ACC112 (cell line): ENCODE data around the gene ZFYVE9.

Source experiments
- H2AFZ ChIP-seq: fragments of 200-600 bp; sonication (generic); one replicate; pipeline ENCODE4 v1.6.0; 2017; ENCODE audit warnings: antibody characterized with exemption, low read length; ENCODE audit not compliant: unreplicated experiment
- H3K27ac ChIP-seq: fragments of 200-600 bp; sonication (generic); 2 replicates; pipeline ENCODE4 v1.5.1; 2014; ENCODE audit warnings: low read depth, mild to moderate bottlenecking, antibody characterized with exemption, low read length, moderate library complexity
- H3K27me3 ChIP-seq: fragments of 200-600 bp; sonication (generic); 2 replicates; pipeline ENCODE4 v1.6.1; 2014; ENCODE audit warnings: mild to moderate bottlenecking, antibody characterized with exemption, low read length, moderate library complexity, mixed read lengths; ENCODE audit not compliant: insufficient read depth
- H3K36me3 ChIP-seq: fragments of 200-600 bp; sonication (generic); 2 replicates; pipeline ENCODE4 v1.6.1; 2016; ENCODE audit warnings: mild to moderate bottlenecking, antibody characterized with exemption, low read length, moderate library complexity, mixed read lengths; ENCODE audit not compliant: insufficient read depth
- H3K4me1 ChIP-seq: fragments of 200-600 bp; sonication (generic); one replicate; pipeline ENCODE4 v1.6.1; 2016; ENCODE audit warnings: low read length, mixed read lengths; ENCODE audit not compliant: insufficient read depth, unreplicated experiment, control insufficient read depth
- H3K4me3 ChIP-seq: fragments of 200-600 bp; sonication (generic); 2 replicates; pipeline ENCODE4 v1.5.1; 2014; ENCODE audit warnings: mild to moderate bottlenecking, low read depth, low read length
- H3K79me2 ChIP-seq: fragments of 200-600 bp; sonication (generic); one replicate; pipeline ENCODE4 v1.6.0; 2016; ENCODE audit warnings: low read length; ENCODE audit not compliant: control insufficient read depth, unreplicated experiment, insufficient read depth

Gene ZFYVE9

GRCh38 chr1:52153010-52153409 is 11.1 kb downstream of the ZFYVE9 start:
- Histone ChIP-seq H3K79me2 (peaks cover 15% of the 10 kb centered on the region), H2AFZ (no peak overlapping the region), H3K27ac (no peak overlapping the region)

GRCh38 chr1:52153898-52154297 is 12.0 kb downstream of the ZFYVE9 start:
- H3K36me3 ChIP-seq = no peaks in the 10 kb centered on the region
- no peak overlapping the region for H2AFZ ChIP-seq
- H3K79me2 ChIP-seq = peaks cover 18% of the 10 kb centered on the region
- H3K27me3 ChIP-seq = no peaks in the 10 kb centered on the region
- H3K4me3 ChIP-seq = no peak overlapping the region
- H3K4me1 ChIP-seq = peaks cover under 1% of the 10 kb centered on the region
- no peak overlapping the region for H3K27ac ChIP-seq

More at GRCh38 chr1:52153010-52153409, 11.1 kb downstream of the ZFYVE9 start:
- Histone ChIP-seq H3K4me3 (no peak overlapping the region), H3K4me1 (no peaks in the 10 kb centered on the region), H3K36me3 (no peaks in the 10 kb centered on the region), H3K27me3 (no peaks in the 10 kb centered on the region)

GRCh38 chr1:52156460-52156859 is 14.6 kb downstream of the ZFYVE9 start:
- no peak overlapping the region for H3K27ac ChIP-seq
- H3K4me1 ChIP-seq = peaks cover 10% of the 10 kb centered on the region
- peaks cover 18% of the 10 kb centered on the region for H3K79me2 ChIP-seq
- no peak overlapping the region for H3K4me3 ChIP-seq
- no peak overlapping the region for H2AFZ ChIP-seq
- no peaks in the 10 kb centered on the region for H3K27me3 ChIP-seq
- no peaks in the 10 kb centered on the region for H3K36me3 ChIP-seq

- Histone ChIP-seq H3K4me1 (peaks cover 10% of the 10 kb centered on the region), H3K27ac (no peak overlapping the region), H3K27me3 (no peaks in the 10 kb centered on the region), H3K79me2 (peaks cover 18% of the 10 kb centered on the region), H3K36me3 (no peaks in the 10 kb centered on the region), H2AFZ (no peak overlapping the region), H3K4me3 (no peak overlapping the region)
These were observed 15.7 kb downstream of the ZFYVE9 start for GRCh38 chr1:52157582-52157981.

- peaks cover 18% of the 10 kb centered on the region for H3K79me2 ChIP-seq
- no peak overlapping the region for H3K4me3 ChIP-seq
- peaks cover 10% of the 10 kb centered on the region for H3K4me1 ChIP-seq
- H3K27ac ChIP-seq = no peak overlapping the region
- H3K27me3 ChIP-seq = no peaks in the 10 kb centered on the region
- H2AFZ ChIP-seq = no peak overlapping the region
- no peaks in the 10 kb centered on the region for H3K36me3 ChIP-seq
These were observed 16.3 kb downstream of the ZFYVE9 start for GRCh38 chr1:52158218-52158617.

GRCh38 chr1:52159033-52159789 is 17.3 kb downstream of the ZFYVE9 start:
- no peaks in the 10 kb centered on the region for H3K36me3 ChIP-seq
- no peak overlapping the region; the same call in 1 of the 2 replicates for H3K4me3 ChIP-seq
- H3K27me3 ChIP-seq = no peaks in the 10 kb centered on the region
- H3K4me1 ChIP-seq = peaks cover 10% of the 10 kb centered on the region
- H3K79me2 ChIP-seq = peaks cover 13% of the 10 kb centered on the region
- H2AFZ ChIP-seq = no peak overlapping the region
- H3K27ac ChIP-seq = peak overlapping the region; percentile 34

GRCh38 chr1:52162947-52163346 is 21.1 kb downstream of the ZFYVE9 start:
- H2AFZ ChIP-seq = no peak overlapping the region
- no peaks in the 10 kb centered on the region for H3K27me3 ChIP-seq
- H3K79me2 ChIP-seq = peaks cover 13% of the 10 kb centered on the region
- no peaks in the 10 kb centered on the region for H3K36me3 ChIP-seq
- no peak overlapping the region for H3K4me3 ChIP-seq
- peaks cover 10% of the 10 kb centered on the region for H3K4me1 ChIP-seq
- no peak overlapping the region for H3K27ac ChIP-seq

GRCh38 chr1:52164604-52165003 is 22.7 kb downstream of the ZFYVE9 start:
- Histone ChIP-seq H3K27ac (no peak overlapping the region), H3K27me3 (no peaks in the 10 kb centered on the region), H3K36me3 (no peaks in the 10 kb centered on the region), H3K4me3 (no peak overlapping the region), H3K79me2 (peaks cover under 1% of the 10 kb centered on the region), H2AFZ (no peak overlapping the region), H3K4me1 (peaks cover 2% of the 10 kb centered on the region)

- no peak overlapping the region for H2AFZ ChIP-seq
- H3K27ac ChIP-seq = no peak overlapping the region
- peaks cover 5% of the 10 kb centered on the region for H3K79me2 ChIP-seq
- no peak overlapping the region for H3K4me3 ChIP-seq
- no peaks in the 10 kb centered on the region for H3K27me3 ChIP-seq
- no peaks in the 10 kb centered on the region for H3K36me3 ChIP-seq
- H3K4me1 ChIP-seq = no peaks in the 10 kb centered on the region
These were observed 25.3 kb downstream of the ZFYVE9 start for GRCh38 chr1:52166996-52167753.

- Histone ChIP-seq H2AFZ (no peak overlapping the region), H3K79me2 (peaks cover 5% of the 10 kb centered on the region), H3K4me1 (no peaks in the 10 kb centered on the region), H3K36me3 (no peaks in the 10 kb centered on the region), H3K4me3 (no peak overlapping the region), H3K27me3 (no peaks in the 10 kb centered on the region), H3K27ac (no peak overlapping the region)
These were observed 26.6 kb downstream of the ZFYVE9 start for GRCh38 chr1:52168373-52169080.
